Effector CD8-positive, alpha-beta T cell (primary cell): ENCODE measurements around the gene SFRP4.

Source experiments
- DNase-seq: peaks from one replicate; lab custom pipeline; 2025; lab: John Stamatoyannopoulos, UW

The SFRP4 gene

DNA sequence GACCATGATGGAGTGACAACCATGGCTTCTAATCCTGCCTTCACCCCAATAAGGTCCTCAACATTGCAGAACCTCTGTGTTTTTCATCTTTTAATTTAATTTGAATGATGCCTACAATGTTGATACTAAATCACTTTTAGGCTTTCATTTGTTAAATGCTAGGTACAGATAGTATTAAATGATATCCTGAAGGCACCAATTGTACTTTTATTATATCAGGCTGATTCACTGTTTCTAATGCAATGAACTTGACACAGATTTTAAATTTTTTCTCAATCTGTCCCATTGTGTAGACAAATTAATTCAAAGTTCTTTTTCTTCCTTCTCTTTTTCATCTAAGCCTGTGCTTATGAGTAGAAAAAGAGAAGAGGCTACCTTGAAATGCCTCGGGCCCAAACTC, 9.0 kb upstream of the SFRP4 start:
- no peak for DNase-seq

DNA sequence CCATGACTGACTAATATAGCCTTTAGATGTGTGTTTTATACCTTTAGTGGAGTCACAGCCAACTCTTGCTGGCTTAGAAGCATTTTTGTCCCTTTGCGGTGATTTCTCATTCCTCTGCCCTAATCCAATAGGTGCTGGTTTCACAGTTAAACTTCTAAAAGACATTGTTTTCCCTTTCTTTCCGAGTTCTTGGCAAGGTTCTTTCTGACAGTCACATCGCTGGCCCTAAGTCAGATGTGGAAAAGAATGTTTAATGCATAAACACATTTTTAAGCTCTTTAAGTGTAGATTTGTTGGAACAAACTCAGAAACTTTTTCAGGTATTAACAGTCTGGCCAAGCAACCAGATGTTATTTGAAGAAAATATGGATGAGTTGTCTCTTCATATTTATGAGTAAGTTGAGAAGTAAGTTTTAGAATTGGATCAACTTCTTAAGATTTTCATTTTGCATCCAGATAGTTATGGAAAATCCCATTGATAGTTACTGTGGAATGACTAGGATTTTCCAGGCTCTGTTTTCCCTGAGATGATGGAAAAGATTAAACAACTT, 7.9 kb upstream of the SFRP4 start:
- DNase-seq: no peak

DNA sequence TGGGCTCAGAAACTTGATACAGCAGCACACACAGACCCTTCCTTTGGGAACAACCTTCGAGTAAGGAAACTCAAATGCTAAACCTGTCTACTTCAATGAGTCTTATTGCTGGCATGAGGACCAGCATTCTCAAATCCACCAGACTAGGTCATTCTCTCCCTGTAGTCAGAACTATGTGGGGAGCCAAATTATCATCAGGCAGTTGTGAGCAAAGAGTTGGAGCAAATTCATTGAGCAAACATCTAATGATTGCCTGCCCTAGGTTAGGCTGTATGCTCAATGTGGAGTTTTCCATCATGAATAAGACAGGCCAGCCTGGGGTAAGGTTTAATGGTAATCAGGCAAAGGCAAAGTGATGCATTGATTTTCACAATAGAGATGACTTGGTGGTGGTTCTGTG, 7.4 kb upstream of the SFRP4 start:
- DNase-seq: no peak

DNA sequence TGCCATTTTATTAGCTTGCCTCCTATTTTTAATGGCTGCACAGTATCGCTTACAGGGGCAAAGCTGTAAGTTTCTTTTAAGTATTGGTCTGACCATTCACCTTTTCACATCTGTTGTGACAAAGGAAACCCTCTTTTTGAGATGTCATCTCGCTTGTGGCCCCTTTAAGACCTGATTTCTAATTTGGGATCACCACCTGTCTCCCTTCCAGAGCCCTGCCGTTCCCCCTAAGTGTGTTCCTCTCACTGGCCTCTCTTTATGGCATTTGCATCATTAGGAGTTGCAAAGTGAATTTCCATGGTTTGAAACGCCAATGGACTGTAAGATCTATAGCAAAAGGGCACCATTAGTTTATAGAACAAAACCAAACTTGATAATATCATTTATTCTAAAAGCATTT, 5.3 kb upstream of the SFRP4 start:
- DNase-seq: no peak

DNA sequence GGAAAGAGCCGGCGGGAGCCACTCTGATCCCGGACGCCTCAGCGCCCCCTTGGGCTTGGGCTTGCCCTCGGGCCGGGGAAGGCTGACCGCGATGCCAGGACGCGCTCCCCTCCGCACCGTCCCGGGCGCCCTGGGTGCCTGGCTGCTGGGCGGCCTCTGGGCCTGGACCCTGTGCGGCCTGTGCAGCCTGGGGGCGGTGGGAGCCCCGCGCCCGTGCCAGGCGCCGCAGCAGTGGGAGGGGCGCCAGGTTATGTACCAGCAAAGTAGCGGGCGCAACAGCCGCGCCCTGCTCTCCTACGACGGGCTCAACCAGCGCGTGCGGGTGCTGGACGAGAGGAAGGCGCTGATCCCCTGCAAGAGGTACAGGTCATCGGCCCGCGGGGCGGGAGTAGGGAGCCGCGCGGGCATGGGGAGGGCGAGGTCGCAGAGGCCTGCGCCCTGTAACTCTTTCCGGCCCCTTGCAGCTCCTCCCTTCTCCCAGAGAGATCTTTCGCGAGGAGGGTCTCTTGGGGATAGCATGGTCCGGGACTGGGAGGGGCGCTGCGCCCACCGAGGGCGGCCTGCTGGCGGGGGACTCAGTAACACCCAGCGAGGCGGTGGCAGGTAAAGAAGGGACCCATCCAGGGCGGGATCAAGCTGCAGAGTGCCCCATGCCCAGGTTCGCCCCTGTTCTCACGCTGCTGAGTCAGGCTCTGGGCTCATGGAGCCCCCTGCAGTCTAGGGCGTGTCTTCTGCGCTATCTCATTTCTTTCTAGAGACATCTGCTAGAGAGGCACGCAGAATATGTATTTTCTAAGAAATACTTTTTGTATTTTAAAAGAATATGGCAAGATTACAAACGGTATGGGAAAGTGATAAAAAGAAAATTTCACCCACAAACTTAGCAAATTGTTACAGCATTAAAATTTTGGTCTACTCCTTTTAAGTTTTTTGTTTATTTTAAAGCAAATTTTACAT, 4.5 kb upstream of the SFRP4 start:
- no peak for DNase-seq

DNA sequence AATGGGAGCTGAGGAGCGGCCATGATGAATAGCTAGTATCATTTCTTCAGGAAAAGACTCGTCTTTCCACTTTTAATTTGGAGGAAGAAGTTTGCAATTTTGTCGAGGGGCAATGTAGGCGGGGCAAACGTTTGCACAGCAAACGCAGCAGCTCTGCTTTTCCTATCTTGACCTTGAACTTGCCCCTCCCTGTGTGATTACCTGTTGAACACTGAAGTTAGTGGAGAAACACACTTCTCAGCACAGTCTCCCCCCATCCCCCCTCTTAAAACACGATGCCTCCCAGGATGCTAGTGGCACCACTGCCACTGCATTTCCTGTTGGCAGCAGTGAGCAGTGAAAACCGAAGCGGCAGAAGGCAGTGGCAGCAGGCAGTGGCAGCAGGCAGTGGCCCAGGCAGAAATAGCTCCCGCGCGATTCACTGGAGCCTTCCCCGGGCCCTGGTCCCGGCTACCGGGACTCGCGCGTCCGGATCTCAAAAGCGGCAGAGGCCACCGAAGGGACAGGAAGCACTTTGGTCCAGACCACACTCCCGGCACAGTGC, 3.8 kb upstream of the SFRP4 start, which contains the start of gene EPDR1:
Gene EPDR1, plus strand, starts transcription at position 336 of the 544 bp plus-strand sequence. CDS start 300 bp downstream, outside the sequence.
- DNase-seq: no peak

DNA sequence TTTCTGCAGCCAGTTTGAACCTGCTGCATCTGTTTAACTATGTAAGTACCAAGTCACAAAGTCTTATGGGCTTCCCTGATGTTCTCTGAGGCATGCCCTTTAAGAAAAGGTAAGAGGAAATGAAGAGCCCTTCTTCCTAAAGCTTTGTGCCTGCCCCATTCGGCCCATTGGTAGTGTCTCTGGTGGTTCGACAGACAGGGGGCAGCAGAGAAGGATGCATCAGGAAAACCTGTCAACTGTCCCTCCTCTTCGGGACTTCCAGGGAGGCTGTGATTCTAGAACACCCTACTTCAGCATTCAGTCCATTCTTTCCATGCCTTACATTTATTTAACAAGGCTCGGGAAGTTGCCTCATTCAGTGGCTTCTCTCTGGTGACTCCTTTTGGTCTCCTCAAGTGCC, 1.9 kb upstream of the SFRP4 start:
- no peak for DNase-seq

DNA sequence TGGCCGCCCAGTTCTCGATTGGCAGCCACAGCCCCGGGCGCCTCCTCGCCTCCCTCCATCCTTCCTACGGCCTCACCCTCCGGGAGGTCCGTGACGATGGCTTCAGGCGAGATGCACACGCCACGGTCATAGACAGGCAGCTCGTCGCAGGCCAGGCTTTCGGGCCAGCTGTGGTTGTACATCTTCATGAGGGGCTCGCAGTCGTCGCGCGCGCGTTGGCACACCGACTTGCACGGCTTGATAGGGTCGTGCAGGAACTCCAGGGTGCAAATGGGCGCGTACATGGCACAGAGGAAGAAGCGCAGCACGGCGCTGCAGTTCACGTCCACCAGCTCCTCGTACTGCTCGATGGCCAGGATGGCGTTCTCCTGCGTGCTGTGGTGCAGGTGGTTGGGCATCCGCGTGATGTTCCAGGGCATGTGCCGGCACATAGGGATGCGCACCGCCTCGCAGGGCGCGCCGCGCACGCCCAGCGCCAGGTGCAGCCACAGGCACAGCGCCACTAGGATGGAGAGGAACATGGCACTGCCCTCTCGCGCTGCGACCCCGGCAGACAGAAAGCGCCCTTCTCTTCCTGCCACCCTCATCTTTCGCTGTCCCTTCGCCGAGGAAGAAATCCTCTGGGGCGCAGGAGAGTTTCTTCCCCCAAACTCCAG, 472 bp downstream of the SFRP4 start:
- no peak for DNase-seq

DNA sequence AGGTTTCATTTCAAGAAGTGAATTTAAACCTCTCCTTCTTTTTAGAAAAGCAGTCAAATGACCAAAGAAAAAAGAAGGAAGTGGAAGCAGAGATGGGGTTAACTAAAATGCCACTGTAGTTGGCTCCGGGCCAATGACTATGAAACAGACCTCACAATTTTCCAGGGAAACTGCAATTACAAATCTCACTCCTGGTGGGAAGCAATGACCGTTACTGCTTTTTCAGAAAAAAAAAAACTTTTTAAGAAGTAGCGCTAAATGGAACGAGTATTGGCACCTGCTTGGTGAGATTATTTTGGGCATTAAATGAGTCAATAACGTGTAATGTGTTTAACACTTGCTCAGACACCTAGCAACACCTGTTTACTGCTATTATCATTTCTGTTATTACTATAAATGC, 1.2 kb downstream of the SFRP4 start:
- no peak for DNase-seq

DNA sequence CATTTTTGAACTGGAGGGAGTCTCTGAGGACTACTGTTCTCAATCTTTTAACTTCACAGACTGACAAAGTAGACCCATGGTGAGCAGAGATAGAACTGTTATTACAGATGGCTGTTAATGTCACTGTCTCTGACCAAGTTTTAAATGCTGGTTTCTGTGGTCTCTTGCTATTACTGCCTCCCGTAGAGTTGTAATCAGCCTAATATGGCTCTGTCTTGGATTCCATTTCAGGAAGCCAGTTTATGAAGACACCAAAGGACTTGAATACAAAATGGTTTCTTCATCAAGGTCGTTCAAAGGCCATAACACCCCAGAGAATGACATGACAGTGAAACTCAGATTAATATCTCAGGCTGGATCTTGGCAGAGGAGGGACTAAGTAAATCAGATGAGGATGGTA, 3.9 kb downstream of the SFRP4 start:
- DNase-seq: no peak

DNA sequence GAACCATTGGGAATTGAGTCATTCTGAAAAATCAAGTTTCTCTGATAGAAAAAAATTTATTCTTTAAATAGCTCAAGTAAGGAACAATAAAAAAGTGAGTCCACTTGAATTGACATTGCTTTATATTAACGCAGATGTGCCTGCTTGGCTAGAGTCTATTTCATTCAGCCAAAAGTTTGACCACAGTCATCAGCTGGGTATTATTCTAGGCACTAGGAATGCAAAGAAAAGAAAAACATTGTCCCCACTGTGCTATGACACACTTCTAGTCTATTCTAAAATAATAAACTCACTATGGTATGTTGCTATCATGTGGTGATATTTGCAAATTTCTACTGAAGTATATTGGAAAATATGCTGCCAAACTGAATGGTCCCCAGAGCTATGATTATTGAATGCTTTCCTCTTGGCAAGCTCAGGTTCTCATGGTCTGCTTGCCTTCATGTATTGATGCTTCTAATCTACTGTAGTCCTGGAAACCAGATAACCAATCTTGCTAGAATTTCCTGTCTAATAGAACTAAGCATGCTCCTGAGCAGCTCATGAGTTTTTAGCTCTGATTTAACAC, 8.3 kb downstream of the SFRP4 start:
- DNase-seq: no peak

DNA sequence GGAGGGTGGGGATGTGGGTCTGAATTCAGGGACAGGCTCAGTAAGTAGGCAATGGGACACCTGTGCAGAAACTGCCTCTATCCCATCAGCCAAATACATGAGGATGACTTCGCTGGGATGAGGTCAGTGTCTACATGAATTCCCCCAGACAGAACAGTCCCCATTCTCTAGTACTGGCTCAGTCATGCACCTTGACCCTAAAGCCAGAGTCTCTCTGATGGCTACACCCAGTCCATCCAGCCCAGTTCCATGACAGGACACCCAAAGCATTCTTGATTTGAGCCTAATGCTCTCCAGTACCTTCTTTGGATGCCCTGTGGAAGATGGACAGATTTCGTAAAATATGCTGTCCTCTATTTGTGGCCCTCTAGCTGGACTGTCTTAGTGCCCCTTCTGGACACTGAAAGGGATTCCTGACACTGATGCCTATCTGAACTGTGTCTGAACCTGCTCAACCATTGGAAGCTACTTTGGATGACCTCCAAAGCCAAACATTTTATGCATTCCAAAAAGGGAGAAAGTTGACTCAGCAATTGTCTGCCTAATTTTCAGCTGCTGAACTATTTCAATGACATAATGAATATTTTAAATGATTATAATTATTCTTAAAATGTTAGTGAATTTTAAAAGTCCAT, 14.6 kb downstream of the SFRP4 start:
- no peak for DNase-seq

DNA sequence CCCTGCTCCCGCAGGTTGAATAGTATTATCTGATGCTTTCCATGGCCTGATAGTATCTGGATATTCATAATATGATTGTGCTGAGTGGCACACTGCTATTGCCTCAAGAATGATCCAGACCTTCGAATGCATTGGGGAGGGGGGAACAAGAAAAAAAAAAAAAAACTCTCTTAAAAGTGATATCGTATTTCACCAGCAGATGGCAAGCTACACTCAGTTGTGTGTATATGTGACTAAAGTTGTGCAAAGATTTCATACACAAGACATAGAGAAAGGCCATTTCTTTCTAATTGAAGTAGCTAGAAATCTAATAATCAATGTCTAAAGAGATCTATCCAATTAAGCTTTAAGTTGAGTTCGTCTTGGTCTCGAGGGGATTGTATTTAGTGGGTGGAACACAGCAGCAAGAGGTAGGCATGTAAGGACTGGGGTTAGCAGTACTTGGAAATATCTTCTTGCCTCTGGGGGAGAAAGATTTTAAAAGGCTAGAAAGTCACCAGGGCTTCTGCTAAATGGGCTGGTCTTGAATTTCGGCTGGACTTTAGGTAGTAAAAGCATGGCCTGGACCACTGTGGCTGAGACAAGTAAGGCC, 15.3 kb downstream of the SFRP4 start:
- DNase-seq: no peak

DNA sequence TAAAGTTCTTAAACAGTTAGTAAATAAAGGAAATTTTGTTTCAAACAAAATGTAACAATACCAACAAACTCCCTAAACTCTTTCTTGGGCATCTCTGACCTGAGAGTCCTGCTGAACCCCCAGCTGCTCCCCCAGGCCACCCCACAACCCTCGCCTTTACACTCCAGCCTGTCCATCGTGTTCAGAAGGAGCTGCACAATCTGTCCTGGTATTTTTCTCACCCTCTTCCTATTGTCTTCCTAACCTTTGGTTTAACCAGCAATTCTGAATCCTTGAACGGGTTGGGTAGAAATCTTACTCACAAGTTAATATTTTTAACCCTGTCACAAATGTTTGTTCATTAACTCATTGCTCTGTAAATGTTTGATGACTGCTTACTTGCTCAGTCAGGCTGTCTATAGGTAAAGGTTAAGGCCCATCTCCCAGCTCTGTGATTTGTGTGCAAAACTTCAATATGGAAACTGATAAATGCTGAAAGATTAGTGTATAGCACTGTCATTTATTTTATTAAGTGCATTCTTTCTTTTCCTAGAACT, 16.8 kb downstream of the SFRP4 start:
- DNase-seq: no peak

DNA sequence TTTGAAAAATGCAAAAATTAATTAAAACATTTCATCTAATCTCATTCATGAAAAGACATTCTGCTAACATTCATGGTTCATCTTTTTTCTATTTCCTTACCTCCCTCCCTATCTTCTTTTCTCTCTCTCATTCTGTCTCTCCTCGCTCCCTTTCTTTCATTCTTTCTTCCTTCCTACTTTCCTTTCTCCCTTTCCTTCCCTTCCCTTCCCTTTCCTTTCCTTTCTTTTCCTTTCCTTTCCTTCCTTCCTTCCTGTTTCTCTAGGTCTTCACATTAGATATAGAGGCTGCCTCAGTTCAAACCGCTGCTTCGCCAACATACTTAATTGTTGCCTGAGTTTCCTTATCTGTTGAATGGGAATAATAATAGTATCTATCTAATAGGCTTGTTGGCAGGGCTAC, 21.9 kb downstream of the SFRP4 start:
- DNase-seq: no peak

DNA sequence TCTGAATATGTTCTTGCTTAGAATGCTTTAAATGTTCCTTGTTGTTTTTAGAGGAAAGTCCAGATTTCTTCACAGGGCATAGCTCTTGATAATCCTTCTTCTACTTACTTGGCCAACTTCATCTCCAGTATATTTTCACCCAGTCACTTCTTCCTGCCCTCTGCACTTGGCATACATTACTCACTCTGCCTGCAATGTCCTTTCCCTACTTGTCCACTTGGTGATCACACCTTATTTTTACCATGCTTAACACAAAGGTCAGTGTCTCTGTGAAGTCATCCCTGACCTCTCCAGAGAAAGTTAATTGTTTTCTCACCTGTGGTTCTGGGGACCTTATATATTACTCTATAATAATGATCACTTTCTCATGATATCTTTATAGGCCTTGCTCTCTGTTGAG, 23.3 kb downstream of the SFRP4 start:
- no peak for DNase-seq

DNA sequence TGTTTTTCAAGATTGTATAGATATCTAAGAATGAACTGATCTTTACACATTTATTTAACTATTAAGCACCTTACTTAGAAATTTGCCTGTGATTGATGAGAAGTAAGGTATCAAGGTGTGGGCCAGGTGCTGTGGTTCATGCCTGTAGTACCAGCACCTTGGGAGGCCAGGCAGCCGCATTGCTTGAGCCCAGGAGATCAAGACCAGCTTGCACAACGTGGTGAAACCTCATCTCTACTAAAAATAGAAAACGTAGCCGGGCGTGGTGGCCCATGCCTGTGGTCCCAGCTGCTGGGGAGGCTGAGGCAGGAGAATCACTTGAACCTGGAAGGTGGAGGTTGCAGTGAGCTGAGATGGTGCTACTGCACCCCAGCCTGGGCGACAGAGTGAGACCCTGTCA, 34.5 kb downstream of the SFRP4 start:
- DNase-seq: no peak
